Skeletal muscle cell (primary cell): Measurements from ENCODE around the gene PAK3.
A peak's percentile ranks its signal among the peaks of the same experiment; 100 is the strongest.

ENCODE experiments used
- DNase-seq: peaks from one replicate; pipeline ENCODE4 v3.0.0-alpha.2; 2010; ENCODE audit warnings: low read depth
- H3K4me3 ChIP-seq: 2 replicates; pipeline ENCODE4 v1.5.1; 2011; ENCODE audit warnings: low read depth, mild to moderate bottlenecking, control low read depth, low read length, moderate library complexity

PAK3 gene

DNA sequence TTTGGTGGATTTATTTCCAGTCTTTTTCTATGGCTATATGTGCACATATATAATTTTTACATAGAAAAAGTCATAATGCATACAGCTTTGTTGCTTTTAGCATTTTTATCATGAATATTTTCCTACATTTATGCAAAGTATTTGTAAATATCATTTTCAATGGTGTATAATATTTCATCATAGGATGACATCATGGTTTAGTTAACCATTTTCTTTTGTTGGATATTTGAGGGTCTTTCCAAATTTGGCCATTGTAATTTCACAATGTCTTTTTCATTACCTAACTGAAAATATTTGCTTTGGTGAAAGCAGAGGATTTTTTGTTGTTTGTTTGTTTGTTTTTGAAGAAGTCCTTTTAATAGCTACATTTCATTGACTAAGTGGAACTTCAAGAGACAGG is 31.0 kb downstream of the PAK3 start:
- H3K4me3 ChIP-seq = no peak overlapping the region
- DNase-seq = no peak

DNA sequence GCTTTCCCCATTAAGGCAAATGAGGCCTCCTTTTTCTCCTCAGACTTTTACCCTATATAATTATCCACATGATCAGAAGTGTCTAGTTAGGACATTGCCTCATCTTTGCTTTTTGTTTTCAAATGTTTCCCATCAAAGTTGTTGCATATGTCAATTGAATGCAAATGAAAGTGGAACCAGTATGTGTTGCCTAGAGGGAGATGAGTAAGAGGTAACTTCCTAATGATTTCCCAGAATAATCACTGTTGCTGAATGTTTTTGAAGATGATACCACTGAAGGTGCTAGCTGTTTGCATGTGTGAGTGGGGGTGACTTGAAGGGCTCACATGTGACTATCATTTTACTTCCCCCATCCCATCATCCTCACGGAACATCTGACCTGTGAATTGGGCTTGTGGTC is 33.9 kb downstream of the PAK3 start:
- no peak for DNase-seq

DNA sequence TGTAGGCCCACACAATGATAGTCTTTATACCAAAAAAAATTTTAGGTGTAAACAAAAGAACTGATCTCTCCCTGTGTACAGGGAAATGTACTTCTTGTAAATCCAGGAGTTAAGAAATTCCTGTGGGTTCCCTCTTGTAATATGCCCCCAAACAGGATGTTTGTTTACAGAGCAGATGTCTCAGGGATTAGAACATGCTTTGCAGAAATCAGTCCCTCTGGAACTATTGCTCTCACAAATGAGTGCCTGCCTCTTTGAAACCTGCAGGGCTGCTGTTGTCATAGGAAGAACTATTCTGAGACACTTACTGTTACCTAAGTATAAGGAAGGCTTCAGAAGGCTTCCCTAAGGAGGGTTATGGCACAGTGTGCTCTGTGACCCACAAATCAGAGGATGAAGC is 35.6 kb downstream of the PAK3 start:
- H3K4me3 ChIP-seq = no peak overlapping the region
- peak; percentile 4 for DNase-seq

More for the DNA sequence above, 33.9 kb downstream of the PAK3 start:
- H3K4me3 ChIP-seq = no peak overlapping the region

DNA sequence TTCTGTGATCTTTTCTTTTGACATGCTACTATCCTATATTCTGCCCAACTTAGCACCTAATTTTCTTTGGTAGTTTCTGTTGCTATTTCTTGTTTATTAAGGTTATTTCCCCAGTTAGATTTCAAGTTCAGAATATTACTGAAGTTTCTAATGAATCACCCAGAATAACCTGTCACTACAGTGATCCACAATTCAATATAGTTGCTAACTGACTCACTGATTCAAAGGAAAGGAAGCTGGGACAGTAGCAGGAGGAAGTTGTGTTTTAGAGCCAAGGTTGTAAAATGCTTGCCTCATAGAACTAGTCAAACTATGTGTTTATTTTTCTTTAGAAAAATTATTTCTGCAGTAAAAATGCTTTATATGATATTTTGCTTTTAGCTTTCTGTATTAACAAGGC is 37.4 kb downstream of the PAK3 start:
- DNase-seq = peak; percentile 8
- H3K4me3 ChIP-seq = no peak overlapping the region

DNA sequence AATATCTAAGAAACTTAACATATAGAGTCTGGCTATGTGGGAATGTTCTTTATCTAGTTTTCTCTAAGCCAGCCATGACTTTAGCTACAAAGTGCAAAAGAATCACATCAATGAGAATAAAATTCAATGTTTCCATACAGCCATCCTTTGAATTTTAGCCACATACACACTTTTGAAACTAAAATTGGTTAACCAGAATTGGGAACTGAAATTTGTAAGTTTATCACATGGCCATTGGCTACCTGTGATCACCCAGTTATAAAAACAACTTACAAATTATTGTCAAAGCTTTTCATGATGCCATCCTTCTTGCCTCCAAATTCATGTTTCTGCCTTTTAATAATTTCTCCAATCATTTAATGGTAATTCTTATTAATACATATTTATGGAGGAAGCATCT is 49.9 kb downstream of the PAK3 start:
- H3K4me3 ChIP-seq = no peak overlapping the region
- DNase-seq = no peak

DNA sequence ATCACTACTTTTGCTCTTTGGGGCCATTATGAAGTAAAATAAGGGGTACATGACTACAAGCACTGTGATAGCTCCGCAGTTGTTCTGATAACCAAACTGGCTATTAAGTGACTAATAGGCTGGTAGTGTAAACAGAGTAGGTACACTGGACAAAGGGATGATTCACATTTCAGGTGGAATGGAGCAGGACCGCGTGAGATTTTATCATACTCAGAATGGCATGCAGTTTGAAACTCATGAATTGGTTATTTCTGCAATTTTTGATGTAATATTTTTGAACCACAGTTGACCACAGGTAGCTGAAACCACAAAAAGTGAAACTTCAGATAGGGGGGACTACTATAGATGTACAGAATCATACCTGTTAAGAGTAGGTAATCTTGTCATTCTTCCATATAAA is 55.8 kb downstream of the PAK3 start:
- no peak for DNase-seq
- no peak overlapping the region for H3K4me3 ChIP-seq

DNA sequence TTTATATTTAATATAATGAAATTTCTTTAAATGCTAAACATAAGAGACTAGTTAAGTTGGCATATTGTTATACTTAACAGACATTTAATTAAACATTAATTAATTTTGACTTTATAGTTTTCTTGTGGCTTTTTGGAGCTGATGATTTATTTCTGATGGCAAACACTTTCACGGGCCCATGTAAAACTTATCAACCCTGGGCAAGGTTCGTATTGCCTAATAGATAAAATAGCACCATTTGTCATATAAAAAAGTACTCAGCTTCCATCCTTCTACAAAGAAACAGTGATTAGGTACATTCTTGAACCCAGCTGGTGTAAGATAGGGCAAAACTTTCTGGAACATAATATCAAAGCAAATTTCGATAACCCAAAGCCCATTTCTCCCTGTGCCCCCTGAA is 63.2 kb downstream of the PAK3 start:
- no peak overlapping the region for H3K4me3 ChIP-seq
- DNase-seq = no peak

DNA sequence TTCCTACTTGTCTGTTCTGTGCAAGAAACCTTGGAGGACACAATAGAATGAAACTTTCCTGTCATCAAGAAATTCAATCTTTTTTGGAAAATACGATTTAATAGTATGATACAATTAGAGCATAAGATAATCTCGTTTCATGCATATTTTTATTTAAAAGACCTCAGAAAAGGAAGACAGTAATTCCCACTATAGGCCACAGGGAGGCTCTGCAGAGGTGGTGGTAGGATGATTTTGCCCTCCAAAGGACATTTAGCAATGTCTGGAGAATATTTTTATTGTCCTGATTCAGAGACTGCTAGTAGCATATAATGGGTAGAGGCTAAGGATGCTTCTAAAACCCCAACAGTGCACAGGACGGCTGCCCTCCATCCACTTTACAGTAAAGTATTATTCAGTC is 68.7 kb downstream of the PAK3 start:
- no peak overlapping the region for H3K4me3 ChIP-seq

DNA sequence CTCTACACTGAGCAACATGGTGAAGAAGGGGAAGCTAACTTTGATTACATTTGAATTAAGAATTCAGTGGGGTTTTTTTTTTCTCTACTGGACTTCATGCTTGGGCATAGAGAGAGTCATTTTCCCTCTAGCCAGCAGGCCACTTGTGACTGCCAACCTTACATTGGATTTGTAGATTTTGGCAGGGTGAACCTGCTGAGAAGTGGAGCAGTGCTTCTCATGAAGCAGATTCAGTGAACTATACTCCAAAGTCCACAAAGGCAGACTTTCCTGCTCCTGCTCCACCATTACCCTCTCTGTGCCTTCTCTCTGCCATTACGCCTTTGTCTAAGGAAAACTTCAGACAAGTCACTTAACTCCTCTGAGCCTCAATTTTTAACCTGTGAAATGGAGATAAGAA is 69.9 kb downstream of the PAK3 start:
- DNase-seq = no peak
- no peak overlapping the region for H3K4me3 ChIP-seq

More for the DNA sequence above, 68.7 kb downstream of the PAK3 start:
- no peak for DNase-seq

DNA sequence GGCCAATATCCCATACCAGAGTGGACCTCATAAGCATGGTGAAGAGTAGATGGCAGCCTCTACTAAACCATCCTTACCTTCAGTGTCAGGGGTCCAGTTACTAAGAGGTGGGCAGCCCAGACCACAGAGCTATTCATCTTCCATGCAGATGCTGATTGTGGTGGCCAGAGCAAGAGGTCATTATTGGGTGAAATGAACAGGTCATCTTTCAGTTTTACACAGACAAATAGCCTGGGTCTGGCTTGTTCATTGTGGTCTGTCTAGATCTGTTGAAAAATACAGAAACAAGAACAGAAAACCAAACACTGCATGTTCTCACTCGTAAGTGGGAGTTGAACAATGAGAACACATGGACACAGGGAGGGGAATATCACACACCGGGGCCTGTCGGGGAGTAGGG is 71.3 kb downstream of the PAK3 start:
- DNase-seq = no peak
- H3K4me3 ChIP-seq = no peak overlapping the region

DNA sequence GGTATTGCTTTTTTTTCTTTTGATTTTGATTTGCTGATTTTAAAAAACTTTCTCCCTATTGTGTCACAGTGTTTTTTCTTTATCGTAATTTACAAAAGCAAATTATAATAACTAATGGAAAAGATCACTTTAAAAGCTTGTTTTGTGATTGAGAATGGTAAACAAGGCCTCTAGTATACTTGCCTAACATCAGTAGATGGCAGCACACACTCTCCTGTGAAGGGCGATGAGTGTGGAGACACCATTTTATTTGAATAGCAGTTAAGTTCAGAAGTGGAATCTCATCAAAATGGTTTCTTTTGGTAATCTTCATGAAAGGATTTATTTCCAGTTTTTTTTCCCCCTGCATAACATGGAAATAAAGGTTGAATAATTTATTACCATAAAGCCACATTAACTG is 72.3 kb downstream of the PAK3 start:
- no peak overlapping the region for H3K4me3 ChIP-seq
- no peak for DNase-seq

DNA sequence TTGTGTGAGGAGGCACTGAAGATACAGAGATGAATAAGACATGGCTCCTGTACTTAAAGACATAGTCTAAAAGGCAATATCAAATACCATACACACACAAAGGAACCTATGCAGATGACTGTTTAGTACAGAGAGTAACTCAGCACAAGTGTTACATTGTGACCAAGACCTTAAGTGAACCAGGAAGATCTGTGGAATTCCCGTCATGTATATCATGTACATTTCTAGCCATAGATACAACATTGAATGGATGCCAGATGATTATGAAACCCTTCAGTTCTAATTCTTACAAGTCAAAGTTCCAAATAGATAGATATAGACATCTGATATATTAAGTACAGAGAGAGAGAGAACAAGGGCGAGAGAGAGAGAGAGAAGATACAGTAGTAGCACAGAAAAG is 73.2 kb downstream of the PAK3 start:
- H3K4me3 ChIP-seq = no peak overlapping the region
- no peak for DNase-seq

DNA sequence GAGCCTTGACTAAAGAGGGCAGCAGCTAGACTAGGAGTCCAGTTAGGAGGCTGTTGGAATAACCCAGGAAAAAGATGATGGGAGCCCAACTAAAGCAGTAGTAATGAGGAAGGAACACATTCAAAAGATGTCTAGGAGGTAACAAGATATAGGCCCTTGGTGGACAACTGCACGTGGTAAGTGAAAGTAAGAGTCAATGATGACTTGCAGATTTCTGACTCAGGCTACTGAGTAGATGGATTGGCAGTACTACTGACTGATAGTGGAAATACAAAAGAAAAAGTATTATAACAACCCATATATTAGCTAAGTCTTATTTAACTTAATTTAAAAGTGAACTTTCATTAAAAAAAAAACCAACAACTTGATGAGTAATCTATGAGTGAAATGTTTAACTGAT is 74.0 kb downstream of the PAK3 start:
- no peak overlapping the region for H3K4me3 ChIP-seq
- peak; percentile 16 for DNase-seq

DNA sequence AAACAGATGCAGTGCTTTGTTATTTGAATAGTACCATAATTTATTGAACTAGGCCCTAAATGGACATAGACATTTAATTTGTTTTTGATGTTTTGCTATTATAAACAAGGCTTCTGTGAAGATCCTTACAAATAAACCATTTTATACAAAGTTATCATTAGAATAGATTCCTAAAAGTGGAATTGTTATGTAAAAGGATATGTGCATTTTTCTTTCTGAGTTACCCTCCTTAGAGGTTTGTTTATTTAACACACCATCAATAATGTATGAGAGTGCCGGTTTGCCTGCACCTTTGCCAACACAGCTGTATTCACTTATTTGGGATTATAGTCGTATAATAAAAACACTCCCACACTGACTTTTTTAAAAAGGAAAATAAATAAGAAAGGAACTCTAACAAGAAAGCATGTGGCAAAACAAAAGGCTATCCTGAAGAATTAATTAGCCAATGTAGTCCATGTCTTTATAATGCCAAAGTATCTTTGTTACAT is 84.8 kb downstream of the PAK3 start:
- no peak for DNase-seq

DNA sequence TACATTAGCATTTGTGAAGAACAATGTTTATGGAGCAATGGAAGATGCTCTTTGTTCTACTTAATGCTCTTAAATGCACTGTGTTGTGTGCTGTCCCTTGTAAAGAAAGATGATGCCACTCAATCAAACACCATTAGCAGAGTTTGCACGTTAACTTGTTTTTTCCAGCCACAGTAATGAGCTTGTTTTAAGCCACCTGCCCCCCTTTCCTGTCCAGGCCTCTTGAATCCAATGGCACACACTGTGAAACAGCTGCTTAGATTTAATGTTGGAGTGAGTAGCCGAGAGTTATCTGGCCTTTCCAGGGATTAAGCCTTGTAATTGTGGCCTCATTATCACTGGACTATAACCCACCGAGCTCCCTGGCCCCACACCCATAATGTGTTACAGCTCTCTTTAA is 86.0 kb downstream of the PAK3 start:
- H3K4me3 ChIP-seq = no peak overlapping the region
- DNase-seq = no peak

More for the DNA sequence above, 84.8 kb downstream of the PAK3 start:
- no peak overlapping the region for H3K4me3 ChIP-seq

DNA sequence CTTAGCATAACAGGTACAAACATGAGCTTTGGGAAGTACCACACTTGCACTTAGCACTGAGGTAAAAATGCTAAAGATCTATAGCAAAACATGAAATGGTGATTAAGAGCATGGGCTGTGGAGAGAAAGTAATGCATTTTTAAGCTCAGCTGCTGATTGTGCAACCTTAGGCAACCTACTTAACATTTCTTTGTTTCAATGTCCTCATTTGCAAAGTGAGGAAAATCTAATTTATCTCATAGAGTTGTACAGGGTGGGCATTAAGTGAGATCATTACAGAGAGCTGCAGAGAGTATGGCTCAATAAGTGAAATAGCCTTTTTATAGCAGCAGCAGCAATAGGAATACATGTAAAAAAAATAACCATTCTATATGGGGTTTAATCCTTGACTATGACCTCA is 87.0 kb downstream of the PAK3 start:
- H3K4me3 ChIP-seq = no peak overlapping the region
- DNase-seq = no peak

DNA sequence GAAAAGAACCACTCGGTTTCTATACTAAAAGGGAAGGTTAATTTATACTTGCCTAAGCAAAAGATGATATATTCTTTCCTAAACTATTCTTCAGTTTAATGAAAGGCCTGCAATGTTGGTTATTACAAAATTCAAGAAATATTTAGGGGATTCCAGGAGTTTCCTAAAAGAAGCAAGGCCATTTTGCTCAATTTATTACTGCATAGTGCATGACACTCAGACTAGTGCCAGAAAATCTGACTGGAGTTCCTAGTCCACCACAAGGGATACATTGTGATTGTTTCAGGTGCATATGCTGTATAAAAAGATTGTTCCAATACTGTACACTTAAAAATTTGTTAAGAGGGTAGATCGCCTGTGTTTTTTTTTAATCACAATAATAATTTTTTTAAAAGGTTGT is 95.6 kb downstream of the PAK3 start:
- no peak for DNase-seq
- no peak overlapping the region for H3K4me3 ChIP-seq

DNA sequence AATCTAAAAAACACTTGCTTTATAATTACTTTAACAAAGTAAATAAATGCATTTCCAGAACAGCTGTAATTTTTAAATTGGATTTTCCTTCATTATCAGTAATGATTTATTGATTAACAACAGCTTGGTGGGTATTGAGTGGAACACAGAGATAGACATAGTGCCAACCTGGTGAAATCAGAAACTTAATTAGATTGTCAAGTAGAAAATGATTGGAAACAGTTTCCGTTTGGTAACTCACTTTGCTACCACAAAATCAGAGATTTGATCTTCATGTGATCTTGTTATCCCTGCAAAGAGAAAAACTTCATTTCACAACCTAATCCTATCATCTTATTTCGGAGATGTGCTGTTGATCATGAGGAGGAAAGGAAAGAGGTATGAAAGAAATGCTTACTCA is 103.5 kb downstream of the PAK3 start:
- H3K4me3 ChIP-seq = no peak overlapping the region
- no peak for DNase-seq

DNA sequence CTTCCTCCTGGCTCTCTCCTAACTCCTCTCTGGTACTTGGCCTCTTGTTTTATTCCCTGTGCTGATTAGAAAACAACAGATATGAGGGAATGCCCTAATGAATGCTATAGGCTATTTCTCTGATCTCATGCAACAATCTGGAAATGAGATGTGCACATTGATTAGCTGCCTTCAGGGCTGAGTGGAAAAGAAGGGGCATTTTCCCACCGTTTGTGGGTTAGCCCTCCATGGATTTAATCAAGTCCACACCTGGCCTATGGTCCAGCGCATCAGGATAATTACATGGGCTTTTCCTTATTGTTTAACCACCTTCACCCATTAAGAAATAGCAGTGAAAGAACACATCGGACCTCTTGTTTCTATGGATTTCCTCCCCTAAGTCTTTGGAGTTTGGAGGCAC is 104.3 kb downstream of the PAK3 start:
- no peak for DNase-seq
- H3K4me3 ChIP-seq = no peak overlapping the region

DNA sequence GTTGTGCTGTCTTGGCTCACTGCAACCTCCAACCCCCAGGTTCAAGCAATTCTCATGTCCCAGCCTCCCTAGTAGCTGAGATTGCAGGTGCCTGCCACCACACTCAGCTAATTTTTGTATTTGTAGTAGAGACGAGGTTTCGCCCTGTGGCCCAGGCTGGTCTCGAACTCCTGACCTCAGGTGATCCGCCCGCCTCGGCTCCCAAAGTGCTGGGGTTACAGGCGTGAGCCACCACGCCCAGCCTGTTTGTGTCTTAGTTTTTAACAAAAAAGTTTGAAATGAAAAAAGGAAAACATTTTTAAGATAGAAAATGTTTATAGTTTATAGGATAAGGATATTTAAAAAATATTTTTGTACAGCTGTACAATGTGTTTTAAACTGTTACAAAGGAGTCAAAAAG is 111.9 kb downstream of the PAK3 start:
- H3K4me3 ChIP-seq = no peak overlapping the region
- DNase-seq = no peak

DNA sequence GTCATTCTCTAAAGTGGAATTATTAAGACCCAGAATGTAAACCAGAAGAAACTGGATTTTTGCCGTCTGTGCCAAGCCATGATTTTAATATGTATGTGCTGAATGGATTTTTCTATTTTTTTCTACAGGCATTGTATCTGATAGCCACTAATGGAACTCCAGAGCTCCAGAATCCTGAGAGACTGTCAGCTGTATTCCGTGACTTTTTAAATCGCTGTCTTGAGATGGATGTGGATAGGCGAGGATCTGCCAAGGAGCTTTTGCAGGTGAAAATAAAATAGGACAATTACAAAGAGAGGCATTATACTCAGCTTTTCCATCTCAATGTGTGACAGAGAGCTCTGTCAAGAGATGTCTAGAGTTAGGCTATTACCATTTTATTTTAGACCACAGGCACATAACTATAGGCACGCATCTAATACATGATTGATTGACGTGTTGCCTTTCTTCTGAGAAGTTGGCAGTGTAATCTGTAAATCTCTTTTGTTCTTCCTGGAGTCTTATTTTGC is 120.4 kb downstream of the PAK3 start:
- H3K4me3 ChIP-seq = no peak overlapping the region
- no peak for DNase-seq

DNA sequence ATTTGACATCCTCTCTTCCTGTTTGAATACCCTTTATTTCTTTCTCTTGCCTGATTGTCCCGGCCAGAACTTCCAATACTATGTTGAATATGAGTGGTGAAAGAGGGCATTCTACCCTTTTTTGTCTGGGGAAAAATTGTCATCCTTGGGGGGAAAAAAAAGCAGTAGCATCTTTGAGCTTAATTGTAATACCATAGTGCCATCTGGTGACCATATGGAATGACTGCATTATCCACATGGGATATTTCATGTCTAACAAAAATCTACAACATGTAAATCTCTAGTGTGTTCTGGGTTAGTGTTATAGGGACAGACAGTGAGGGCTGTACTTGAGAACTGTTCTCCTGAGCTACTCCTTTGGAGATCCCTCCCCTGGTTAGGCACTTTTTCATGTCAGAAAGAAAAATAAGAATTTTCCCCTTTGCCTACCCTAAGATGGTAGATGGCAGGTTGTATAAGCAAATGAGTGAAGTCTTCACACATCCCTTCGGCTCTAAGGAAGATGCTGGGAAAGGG is 148.3 kb downstream of the PAK3 start:
- DNase-seq = no peak

More for the DNA sequence above, 148.3 kb downstream of the PAK3 start:
- no peak overlapping the region for H3K4me3 ChIP-seq
